ENCODE data around the gene VAMP2.

Gene VAMP2

DNA sequence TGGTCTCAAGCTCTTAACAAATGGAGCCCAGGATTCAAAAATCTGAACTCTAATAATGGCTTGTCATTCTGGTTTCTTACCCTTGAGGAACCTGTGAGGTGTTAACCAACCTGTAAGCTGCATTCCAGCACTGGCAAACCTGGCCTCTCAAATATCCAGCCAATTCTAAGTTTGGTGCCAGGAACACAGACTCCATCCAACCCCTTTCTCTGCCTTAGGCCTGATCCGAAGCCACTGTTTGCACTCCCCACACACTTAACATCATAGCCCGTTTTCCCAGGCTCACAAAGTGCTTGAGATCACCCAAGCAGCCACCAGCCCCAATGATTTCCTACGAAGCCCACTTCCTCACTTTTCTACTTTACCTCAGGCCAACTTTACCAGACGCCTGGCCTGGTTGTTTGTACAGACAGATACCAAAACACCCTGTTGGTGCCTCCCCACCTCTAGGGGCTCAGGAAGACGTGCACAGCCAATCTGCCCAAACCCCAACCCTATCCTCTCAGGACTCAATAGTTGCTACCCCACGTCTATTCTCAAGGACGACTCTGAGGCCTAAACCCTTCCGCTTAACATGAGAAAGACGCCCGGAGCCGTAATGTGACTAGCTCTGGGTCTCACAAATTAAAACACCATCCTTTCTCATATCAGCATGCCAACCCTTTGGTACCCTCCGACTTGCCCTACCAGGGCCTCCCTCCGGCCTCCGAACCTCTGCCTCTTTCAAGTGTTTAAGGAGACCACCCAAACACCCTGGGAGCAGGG is 7.3 kb downstream of the VAMP2 start:
- peak in 3 of 6 experiments; percentile 42 to 72 (median 67) for DNase-seq

DNA sequence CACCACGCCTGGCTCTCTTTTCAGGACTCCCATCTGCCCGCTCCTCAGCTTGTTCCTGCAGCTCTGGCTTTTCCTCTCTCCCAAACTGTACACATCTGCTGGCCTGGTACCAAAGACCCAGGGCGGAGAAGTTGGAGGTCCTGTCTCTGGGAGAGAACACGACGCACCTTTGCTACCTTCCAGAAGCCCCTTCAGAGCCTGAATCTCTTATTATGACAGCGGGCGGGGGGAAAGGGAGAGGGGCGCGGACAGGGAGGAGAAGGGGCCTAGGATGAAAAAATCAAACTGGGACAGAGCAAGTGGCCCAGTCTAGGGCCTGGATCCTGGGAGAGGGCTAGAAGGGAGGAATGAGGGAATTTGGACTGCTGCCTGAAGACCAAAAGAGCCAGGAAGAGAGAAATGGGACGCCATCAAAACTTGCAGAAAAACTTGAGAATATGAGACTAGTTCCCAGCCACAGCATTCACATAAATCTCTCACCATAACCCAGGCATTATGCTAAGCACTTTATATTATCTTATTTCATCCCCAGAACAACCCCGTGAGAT is 8.1 kb downstream of the VAMP2 start:
- peak in 1 of 6 experiments; percentile 71 for DNase-seq

DNA sequence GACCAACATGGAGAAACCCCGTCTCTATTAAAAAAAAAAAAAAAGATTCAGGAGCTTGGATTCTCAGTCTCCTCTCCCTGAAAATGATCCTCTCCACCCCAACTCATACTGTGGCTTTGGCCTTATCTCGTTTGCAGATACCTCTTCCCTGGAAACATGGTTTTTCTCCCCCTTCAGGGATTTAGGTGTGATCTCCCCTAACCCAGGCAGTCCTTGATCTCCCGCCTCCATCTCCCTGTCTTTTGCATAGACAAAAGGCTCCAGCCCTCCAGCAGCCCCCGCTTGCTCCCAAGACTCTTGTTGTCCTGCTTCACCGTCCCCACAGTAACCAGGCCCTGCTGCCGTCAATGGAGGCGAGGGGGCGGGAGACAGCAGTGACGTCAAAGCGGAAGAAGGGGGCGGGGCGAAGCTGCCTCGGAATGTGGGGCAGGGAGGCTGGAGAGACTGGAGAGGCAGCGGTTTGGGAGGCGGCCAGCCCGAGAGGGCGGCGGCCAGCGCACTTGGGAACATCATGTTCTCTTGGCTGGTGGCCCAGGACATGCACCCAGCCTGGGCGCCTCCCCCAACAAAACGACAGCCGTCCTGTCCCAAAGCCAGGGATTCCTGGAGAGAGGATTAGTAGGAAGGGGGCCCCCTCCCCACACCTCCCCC is 8.7 kb downstream of the VAMP2 start:
- peak; percentile 88 to 94 (median 93) for DNase-seq

DNA sequence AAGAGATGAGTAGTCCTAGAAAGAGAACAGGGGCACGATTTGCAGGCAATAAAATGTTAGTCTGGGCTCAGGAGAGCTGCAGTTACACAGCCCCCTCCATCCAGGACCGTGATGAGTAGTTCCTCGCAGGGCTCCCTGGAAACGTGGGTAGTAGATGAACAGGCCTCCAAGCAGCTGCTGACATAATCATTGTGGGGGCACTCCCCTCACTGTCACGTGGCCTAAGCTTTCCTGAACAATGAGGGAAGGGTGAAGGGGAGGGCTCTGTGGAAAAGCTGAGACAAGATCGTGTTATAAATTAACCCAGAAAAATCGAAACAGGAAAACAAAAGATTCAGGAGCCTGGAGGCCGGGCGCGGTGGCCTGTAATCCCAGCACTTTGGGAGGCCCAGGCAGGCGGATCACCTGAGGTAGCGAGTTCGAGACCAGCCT is 9.2 kb downstream of the VAMP2 start:
- DNase-seq: peak in 3 of 6 experiments; percentile 36 to 37 (median 37)

DNA sequence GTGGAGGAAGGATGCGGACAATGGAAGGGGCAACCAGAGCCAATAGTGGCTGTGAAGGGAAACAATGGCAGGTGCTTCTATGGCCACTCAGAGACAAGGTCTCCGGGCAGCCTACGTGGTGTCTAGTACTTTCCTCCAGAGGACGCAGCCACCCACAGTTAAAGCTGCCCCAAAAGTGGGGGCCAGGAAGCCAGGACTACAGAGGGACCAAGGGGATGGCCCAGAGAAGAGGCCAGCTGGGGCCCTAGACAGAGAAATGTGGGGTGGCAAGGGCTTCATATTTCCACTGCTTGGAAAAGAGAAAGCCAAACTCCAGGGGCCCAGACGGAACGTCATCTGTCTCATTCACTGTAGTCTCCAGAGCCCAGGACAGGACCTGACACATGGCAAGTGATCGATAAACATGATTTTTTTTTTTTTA is 9.7 kb downstream of the VAMP2 start:
- DNase-seq: peak in 2 of 6 experiments; percentile 28 to 63

DNA sequence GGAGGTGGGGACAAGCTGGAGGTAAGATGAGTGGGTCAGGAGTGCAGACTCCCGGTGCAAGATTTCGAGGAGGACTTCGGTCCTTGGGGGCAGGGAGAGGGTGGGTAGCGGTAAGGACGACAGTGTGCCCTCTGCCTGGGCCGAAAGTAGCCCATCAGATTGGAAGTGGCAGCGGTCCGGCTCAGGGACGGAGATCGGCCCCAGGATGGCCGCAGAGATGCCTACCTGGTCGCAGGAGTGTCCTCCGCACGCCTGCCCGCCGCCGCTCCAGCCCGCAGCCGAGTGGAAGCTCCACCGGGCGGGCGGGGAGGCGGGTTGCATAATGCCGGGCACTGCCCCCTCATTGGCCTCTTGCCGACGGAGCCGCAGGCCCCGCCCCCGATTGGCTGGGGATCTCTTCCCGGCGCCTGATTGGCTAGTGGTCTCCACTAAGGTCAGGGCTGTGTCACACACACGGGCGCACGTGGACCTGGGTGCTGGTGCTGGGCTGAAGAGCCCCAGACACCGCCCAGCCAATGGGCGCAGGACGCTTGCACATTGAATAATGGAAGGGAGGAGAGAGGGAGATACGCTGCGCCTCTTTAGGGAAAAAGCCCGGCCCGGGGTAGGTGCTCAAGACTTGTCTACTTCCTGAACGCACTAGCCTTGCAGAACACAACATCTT is 10.5 kb downstream of the VAMP2 start, which contains the start of gene PER1:
Gene PER1, minus strand, starts transcription at position 293 of the 664 bp plus-strand sequence. CDS start 1,698 bp downstream, outside the sequence.
- peak; percentile 58 to 78 (median 71) for DNase-seq

DNA sequence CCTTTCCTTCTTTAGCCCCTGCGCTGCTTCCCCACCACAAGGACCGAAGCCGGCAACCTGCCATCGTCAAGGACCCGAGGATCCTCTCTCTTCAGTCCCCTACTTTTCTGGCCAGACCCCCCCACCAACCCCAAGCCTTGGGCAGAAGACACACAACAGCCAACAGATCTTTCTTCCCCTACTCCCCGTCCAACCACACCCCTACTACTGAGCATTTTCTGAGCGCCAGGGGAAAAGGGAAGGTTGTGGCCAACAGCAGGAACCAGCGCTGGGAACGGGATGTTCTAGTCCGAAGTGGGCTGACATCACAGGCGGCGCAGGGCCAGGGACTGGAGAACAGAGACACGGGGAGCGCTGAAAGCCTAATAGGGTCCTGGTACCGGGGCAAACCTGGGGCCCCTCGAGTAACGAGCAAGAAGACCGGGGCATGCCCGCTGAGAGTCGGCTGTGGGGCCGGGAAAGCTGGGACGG is 11.1 kb downstream of the VAMP2 start:
- peak in 5 of 6 experiments; percentile 46 to 87 (median 62) for DNase-seq

DNA sequence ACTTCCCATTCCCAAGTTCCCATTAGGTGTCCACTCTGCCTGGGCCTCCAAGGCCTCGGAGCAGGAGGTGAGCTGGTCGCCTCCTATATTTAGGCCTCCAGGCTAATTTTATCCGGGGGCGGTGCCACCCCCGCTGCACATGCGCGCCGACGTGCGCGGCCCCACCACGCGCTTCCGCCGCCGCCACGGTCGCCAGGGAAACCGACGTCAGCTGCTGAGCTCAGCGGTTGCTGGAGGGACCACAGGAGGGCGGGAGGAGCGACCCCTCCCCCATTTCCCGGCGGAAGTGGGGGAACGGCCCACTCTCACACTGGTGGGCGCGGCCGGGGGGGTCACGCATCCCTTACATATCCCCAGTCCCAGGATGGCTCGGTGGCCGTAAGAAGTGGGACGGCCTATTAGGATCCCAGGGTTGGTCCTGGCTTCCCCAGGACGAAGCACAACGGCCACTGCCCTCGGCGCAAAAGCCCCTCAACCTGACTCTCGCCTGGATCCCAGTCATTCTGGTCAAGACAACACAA is 11.6 kb downstream of the VAMP2 start:
- peak; percentile 87 to 93 (median 90) for DNase-seq

DNA sequence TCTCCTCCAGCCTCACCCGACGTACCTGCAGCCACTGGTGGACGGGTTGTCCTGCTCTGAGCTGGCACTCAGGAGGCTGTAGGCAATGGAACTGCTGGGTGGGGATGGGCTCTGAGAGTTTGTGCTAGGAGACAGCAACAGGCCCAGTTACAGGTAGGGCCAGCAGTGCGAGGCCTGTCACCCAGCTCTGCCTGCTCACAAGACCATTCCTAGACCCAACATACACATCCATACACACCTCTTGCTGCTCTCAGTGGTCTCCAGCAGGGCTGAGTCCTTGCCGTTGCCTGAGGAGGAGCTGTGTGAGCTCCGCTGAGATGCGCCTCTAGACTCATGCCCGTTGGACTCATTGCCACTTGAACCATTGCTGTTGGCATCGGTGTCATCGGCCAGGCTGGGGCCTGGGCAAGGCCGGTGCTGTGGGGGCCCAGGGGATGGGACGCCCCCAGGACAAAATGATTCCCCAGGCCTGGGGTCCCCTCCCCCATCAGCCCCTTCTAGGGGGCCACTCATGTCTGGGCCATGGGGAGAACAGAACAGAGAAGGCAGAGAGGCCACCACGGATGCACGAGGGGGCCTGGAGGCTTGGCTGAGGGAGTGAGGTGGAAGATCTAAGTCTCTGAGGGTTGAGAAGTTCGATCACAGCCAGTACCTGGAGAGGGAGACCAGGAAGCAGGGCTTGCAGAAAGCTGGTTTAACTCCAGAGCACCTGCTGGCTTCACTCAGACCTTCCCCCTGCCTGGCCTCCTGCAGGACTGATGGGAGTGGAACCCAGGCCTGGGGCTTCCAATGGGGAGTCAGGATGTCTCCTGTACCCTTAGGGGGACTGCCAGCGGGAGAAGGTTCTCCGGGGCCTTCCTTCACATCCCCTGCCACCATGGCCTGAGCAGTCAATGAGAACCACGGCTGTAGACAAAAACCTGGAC is 12.3 kb downstream of the VAMP2 start:
- DNase-seq: no peak

DNA sequence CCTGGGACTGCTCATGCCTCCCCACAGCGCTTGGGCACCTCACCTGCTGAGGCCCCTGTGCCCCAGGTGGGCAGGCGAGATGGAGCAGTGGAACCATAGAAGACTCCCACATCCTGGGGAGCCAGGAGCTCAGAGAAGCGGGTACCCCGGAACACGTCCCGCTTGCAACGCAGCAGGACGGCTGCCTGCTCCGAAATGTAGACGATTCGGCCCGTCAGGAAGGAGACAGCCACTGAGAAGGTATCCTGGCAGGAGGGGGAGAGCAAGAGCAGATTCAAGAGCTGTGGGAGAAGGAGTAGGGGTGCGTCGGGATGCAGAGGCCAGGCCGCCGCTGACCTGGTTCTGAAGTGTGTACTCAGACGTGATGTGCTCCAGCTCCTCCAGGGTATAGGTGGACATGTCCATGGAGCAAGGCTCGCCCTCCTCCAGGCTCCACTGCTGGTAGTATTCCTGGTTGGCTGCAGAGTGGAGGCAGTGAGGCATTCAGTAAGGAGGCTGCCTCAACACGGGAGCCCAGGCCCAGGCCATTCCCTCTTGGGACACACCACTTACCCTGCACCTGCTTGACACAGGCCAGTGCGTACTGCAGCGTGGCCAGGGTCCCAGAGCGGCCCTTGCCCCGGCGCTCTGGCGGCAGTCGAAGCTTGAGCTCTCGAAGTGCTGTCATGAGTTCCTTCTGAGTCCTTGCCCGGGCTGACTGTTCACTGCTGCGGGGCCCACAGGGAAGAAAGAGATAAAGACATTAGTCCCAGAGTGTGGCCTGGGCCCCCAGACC is 13.1 kb downstream of the VAMP2 start:
- no peak for DNase-seq

DNA sequence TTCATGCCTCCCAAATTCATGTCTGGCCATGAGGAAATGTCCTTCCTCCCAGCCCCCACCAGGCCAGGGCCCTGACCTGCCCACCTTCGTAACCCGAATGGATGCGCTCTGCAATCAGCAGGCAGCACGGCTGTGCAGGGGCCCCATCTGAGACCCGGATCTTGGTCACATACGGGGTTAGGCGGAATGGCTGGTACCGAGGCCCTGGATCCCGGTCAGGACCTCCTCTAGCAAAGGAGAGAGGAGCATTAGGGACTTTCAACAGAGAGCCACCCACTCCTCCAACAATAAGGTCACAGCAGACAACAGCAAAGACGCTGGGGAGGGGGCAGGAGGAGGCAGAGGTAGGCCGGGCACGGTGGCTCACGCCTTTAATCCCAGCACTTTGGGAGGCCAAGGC is 14.2 kb downstream of the VAMP2 start:
- DNase-seq: no peak

DNA sequence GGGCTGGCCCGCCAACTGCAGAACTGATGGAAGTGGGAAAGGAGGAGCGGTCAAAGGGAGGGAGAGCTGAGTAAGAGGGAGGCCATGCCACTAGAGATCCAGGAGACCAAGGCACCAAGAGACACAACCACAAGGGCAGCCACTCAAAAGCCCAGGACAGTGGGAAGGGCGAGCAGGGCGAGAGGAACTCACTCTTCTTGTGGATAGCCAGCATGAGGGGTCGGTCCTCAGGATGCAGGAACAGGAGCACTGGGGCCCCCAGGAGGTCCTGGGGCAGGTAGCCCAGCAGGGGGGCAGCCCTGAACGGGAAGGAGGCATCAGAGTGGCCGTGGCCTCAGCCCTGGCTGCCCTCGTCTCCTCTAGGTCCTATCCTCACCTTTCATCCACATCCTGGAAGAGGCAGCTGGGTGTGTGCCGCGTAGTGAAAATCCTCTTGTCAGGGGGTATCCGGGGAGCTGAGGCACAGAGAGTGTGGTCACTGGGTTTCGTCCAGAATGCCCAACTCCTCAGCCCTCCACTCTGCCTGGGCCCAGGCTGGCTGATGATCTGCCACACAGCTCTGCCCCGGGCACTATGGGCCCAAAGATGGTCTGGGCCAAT is 14.8 kb downstream of the VAMP2 start:
- DNase-seq: no peak

DNA sequence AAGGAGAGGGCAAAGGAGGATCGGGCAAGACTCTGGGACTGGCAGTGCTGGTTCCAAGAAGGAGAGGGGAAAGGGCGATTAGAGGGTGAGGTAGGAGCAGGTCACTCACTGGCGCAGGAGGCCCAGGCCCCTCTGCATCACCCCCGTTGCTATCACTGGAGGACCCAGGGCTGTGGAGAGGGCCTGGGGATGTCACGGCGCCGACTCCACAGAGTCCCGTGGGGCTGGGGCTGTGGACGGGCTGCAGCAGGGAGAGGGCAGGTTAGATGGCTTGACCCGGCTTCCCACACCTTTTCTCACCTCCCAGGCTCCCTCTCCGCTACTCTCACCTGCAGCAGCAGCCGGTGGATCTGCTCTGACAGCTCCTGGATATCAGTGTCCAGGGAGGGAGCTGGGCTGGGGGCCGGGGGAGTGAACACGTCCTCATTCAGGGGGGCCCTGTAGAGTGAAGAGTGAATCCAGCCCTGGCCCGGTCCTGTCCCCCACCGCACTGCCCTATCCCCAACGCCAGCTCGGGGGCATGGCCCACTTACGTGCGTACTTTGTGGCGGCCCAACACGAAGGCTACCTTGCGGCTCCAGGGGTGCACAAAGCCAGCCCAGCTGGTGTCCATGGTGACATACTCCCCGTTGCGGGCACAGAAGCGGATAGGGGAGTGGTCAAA is 15.5 kb downstream of the VAMP2 start:
- no peak for DNase-seq

DNA sequence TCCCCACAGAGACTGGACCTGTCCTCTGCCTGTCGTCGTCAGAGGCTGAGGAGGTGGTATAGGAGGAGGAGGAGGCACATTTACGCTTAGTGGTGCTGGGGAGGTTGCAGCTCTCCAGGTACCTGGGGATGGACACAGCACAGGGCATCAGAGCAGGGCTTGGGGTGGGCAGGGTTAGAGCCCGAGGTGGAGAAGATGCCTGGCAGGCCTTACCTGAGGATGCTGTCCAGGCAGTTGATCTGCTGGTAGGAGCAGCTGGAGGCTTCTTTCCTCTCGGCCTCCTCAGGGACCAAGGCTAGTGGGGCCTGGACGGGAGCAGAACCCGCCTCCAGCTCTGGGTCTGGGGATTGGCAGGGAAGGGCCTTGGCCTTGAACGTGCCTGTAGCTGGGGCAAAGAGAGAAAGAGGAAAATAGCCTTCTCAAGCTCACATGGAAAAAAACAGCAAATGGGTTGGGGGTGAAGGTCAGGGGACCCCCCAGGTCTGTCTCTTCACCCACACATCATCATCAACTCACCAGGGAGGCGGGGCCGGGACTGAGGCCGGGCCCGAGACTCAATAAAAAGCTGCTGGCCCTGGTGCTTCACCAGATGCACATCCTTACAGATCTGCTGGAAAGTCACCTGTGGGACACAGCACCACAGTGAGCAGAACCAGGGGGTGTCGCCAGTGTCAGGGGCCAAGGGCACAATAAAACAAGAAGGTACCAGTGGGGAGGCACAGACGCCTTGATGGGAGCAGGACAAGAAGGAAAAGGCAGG is 16.2 kb downstream of the VAMP2 start:
- no peak for DNase-seq

DNA sequence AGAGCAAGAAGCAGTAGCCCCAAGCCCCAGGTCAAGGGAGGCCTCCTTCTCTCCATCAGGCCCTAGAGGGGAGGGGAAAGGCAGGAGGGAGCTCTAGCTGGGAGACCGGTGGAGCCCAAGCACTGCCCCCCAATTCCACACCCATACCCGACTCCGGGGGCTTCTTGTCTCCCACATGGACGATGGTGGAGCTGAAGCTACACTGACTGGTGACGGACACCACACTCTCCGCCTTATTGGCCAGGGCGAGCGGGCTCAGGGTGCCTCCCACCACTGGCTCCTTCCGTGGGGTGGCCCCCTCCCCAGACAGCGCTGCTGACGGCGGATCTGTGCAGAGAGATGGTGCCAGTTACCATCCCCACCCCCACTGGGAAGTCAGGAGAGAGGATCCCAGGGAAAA is 16.9 kb downstream of the VAMP2 start:
- no peak for DNase-seq

DNA sequence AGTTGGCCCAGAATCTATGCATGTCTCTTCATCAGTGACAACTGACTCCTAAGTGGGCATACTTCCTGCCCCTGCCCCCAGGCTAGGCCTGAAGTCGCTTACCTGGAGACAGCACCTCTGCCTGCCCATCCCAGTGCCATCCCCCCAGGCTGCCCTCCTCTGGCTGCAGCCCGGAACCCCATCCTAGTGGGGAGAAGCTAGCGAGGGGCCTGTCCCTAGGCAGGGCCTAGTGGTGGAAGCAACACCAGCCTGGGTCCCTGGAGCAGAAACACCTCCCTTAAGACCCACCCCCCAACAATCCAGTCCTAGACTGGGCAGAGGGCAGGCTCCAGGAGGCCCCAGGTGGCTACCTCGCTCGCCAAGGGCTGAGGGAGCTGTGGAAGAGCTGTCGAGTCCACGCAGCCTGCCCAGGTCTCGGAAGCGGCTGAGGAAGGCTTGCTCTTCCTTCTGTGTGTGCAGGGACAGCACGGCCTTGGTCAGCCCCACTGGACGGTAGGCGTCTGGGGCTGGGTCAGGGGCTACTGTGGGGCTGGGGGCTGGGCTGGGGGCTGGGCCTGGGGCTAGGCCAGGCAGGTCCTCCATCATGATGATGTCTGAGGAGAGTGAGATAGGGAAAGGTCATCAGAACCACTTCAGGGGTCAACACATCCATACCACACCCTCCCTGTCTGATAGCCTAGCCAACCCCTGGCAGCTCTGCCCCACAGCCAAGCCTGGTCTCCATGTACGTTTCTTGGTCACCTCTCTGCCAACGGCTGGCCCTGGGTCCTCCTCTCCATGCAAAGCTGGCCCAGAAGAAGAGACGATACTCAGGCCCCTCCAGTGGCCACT is 18.1 kb downstream of the VAMP2 start:
- no peak for DNase-seq

DNA sequence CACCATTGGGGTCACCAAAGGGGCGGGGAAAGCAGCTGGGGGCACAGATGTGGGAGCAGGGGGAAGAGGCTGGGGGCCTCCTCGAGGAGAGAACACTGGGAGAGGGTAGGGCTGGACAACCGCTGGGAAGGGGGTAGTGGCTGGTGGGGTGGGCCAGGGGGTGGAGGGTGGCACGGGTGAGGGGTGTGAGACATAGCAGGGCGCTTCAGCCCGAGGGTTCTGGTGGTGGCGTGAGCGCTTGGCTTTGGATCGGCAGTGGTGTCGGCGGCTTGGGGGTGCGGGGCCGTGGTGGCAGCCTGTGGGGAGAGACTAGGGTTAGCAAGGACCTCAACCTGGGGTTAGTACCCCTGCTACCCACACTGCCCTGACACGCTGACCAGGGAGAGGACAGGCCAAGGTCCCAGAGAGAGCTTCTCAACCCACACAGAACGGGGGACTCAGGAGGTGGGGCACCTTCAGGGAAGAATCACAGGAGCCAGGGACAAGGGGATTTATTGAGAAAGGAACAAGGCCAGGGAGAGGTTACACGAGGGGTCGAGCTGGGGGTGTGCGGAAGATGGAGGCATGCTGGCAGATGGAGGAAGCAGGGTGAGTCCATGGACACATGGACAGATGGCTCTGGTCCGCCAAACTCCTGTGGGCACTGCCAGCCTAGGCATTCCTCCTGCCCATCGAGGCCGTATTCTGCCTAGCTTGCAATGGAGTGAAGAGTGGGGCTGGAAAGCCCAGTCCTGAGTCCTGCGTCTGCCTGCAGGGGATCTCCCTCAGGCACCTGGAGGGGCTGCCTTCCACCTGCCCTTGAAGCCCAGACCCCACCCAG is 19.0 kb downstream of the VAMP2 start:
- no peak for DNase-seq

All from stimulated activated naive CD4-positive, alpha-beta T cell (primary cell).